Loucy (cell line): Measurements from ENCODE around the gene OR2C1.
A peak's percentile ranks its signal among the peaks of the same experiment; 100 is the strongest.

Source experiments
- H2AFZ ChIP-seq: fragments of 200-600 bp; sonication (generic); 2 replicates; pipeline ENCODE4 v1.6.0; 2016; ENCODE audit warnings: antibody characterized with exemption, mild to moderate bottlenecking, low read length, moderate library complexity
- H3F3A ChIP-seq: fragments of 200-600 bp; 2 replicates; pipeline ENCODE4 v1.6.0; 2016; ENCODE audit warnings: antibody characterized with exemption, low read depth, mild to moderate bottlenecking
- H3K27me3 ChIP-seq: fragments of 200-600 bp; sonication (generic); 2 replicates; pipeline ENCODE4 v1.6.1; 2014; ENCODE audit warnings: low read length, mild to moderate bottlenecking; ENCODE audit not compliant: insufficient read depth, poor library complexity, severe bottlenecking
- H3K36me3 ChIP-seq: fragments of 200-600 bp; sonication (generic); 2 replicates; pipeline ENCODE4 v1.6.1; 2016; ENCODE audit warnings: low read length; ENCODE audit not compliant: insufficient read depth
- H3K4me1 ChIP-seq: fragments of 200-600 bp; sonication (generic); 2 replicates; pipeline ENCODE4 v1.5.1; 2014; ENCODE audit warnings: low read length, mild to moderate bottlenecking; ENCODE audit not compliant: insufficient read depth, poor library complexity, severe bottlenecking
- H3K4me2 ChIP-seq: fragments of 200-600 bp; sonication (generic); 2 replicates; pipeline ENCODE4 v1.6.0; 2014; ENCODE audit warnings: antibody characterized with exemption, low read length, low read depth, mild to moderate bottlenecking; ENCODE audit not compliant: poor library complexity, severe bottlenecking
- H3K4me3 ChIP-seq: fragments of 200-600 bp; sonication (generic); 2 replicates; pipeline ENCODE4 v1.5.1; 2014; ENCODE audit warnings: low read length, mild to moderate bottlenecking, mixed read lengths; ENCODE audit not compliant: poor library complexity, severe bottlenecking
- H3K79me2 ChIP-seq: fragments of 200-600 bp; sonication (generic); 2 replicates; pipeline ENCODE4 v1.6.1; 2014; ENCODE audit warnings: low read length; ENCODE audit not compliant: insufficient read depth
- H3K9ac ChIP-seq: fragments of 200-600 bp; sonication (generic); 2 replicates; pipeline ENCODE4 v1.6.0; 2014; ENCODE audit warnings: mild to moderate bottlenecking, low read depth, low read length, moderate library complexity; ENCODE audit not compliant: poor library complexity, severe bottlenecking
- H3K9me2 ChIP-seq: fragments of 200-600 bp; sonication (generic); replicated peaks from 2 replicates; pipeline ENCODE4 v1.6.1; 2016; ENCODE audit warnings: low read depth, low read length, mixed read lengths
- H3K9me3 ChIP-seq: fragments of 200-600 bp; sonication (generic); 2 replicates; pipeline ENCODE4 v1.6.1; 2014; ENCODE audit warnings: mild to moderate bottlenecking, antibody characterized with exemption, low read length, low read depth; ENCODE audit not compliant: insufficient read depth
- H4K20me1 ChIP-seq: fragments of 200-600 bp; sonication (generic); 2 replicates; pipeline ENCODE4 v1.6.0; 2014; ENCODE audit warnings: antibody characterized with exemption, low read length, mild to moderate bottlenecking; ENCODE audit not compliant: insufficient read depth, poor library complexity, severe bottlenecking
- CTCF ChIP-seq: fragments of 200-600 bp; sonication (generic); conservative IDR thresholded peaks from 2 replicates; pipeline ENCODE4 v1.5.1; 2014; ENCODE audit warnings: mild to moderate bottlenecking, antibody characterized with exemption, low read length
- EZH2phosphoT487 ChIP-seq: fragments of 200-600 bp; IDR thresholded peaks from 2 replicates; pipeline ENCODE4 v1.6.1; 2018; ENCODE audit warnings: antibody characterized with exemption, mild to moderate bottlenecking, moderate library complexity, borderline replicate concordance

Gene OR2C1

GRCh38 chr16:3401719-3402397, 46.2 kb downstream of the OR2C1 start:
- H3K36me3 ChIP-seq: no peaks in the 10 kb centered on the region
- H3K4me3 ChIP-seq: peak overlapping the region; percentile 98
- H3K4me1 ChIP-seq: peaks cover 4% of the 10 kb centered on the region
- H4K20me1 ChIP-seq: no peaks in the 10 kb centered on the region
- H3K79me2 ChIP-seq: peaks cover 28% of the 10 kb centered on the region
- 0 out of 2 replicates have a peak, but pooled peaks cover 2% of the 10 kb centered on the region for H3K9me3 ChIP-seq
- no peaks in the 10 kb centered on the region for H3F3A ChIP-seq
- H3K4me2 ChIP-seq: peak overlapping the region; percentile 84
- peak overlapping the region; percentile 86 for H3K9ac ChIP-seq
- H3K9me2 ChIP-seq: no peaks in the 10 kb centered on the region
- H2AFZ ChIP-seq: peak overlapping the region; percentile 67
- H3K27me3 ChIP-seq: no peaks in the 10 kb centered on the region
- TF ChIP-seq EZH2phosphoT487 (no peak), CTCF (no peak)
